Muscle of leg (tissue), 11 donors: Measurements from ENCODE around the gene TBC1D2B. TPM values are rescaled to one million over a fixed set of nuclear protein-coding genes. Genes with fewer than 3 reads are reported as not detected.

ENCODE experiments used
- DNase-seq: peaks from one replicate; pipeline ENCODE4 v3.0.0; 2013
- H3K27ac ChIP-seq: one replicate; pipeline ENCODE4 v1.5.1; 2013; ENCODE audit warnings: mild to moderate bottlenecking, low read length, control low read depth
- H3K27me3 ChIP-seq: one replicate; pipeline ENCODE4 v1.6.1; 2013; ENCODE audit warnings: low read length; ENCODE audit not compliant: control insufficient read depth, insufficient read depth
- H3K36me3 ChIP-seq: one replicate; pipeline ENCODE4 v1.6.1; 2013; ENCODE audit warnings: low read length; ENCODE audit not compliant: control insufficient read depth, insufficient read depth
- H3K4me1 ChIP-seq: one replicate; pipeline ENCODE4 v1.6.1; 2013; ENCODE audit warnings: low read length; ENCODE audit not compliant: control insufficient read depth, insufficient read depth
- H3K4me3 ChIP-seq: one replicate; pipeline ENCODE4 v1.5.1; 2013; ENCODE audit warnings: low read length, control low read depth
- H3K9me3 ChIP-seq: replicated peaks from 2 replicates; pipeline ENCODE4 v1.6.1; 2013; ENCODE audit warnings: low read depth, low read length; ENCODE audit not compliant: control insufficient read depth
- WGBS: methylation state at CpG from one replicate; pipeline ENCODE4 v1.1.5; 2013; ENCODE audit warnings: missing lambda C conversion rate; ENCODE audit not compliant: insufficient coverage; 5-methylcytosine and 5-hydroxymethylcytosine counted together
- polyA plus RNA-seq, 8 donors: library from polyadenylated mRNA; unstranded; fragments of 120-200 nt; gene quantifications; one replicate each; pipeline versions ENCODE4 v1.2.1 to v1.2.3, GENCODE V29; 2013; ENCODE audit warnings: inconsistent platforms in 1 of 8, low replicate concordance in 1 of 8; ENCODE audit not compliant: insufficient read length in 8 of 8, insufficient read depth in 1 of 8
- total RNA-seq: library from RNA; stranded (reverse); fragments of 120-200 nt; gene quantifications from one replicate; pipeline ENCODE4 v1.2.4, GENCODE V29; 2013

Gene TBC1D2B
- total and polyA plus RNA-seq, 9 donors: 21.5 to 38.4 (median 29.8) TPM

GRCh38 chr15:78056714-78057269 is 20.7 kb downstream of the TBC1D2B start:
- H3K27me3 ChIP-seq: no peaks in the 10 kb centered on the region
- H3K9me3 ChIP-seq: no peaks in the 10 kb centered on the region
- DNase-seq: peak; percentile 82
- peaks cover 57% of the 10 kb centered on the region for H3K4me1 ChIP-seq
- peak overlapping the region; percentile 78 for H3K27ac ChIP-seq
- 33% methylated on average over 1 of the region's 2 CpGs for WGBS
- no peak overlapping the region for H3K4me3 ChIP-seq
- peaks cover 15% of the 10 kb centered on the region for H3K36me3 ChIP-seq

GRCh38 chr15:78055919-78056713 is 21.4 kb downstream of the TBC1D2B start:
- DNase-seq: peak; percentile 53
- H3K4me1 ChIP-seq: peaks cover 56% of the 10 kb centered on the region

DNA sequence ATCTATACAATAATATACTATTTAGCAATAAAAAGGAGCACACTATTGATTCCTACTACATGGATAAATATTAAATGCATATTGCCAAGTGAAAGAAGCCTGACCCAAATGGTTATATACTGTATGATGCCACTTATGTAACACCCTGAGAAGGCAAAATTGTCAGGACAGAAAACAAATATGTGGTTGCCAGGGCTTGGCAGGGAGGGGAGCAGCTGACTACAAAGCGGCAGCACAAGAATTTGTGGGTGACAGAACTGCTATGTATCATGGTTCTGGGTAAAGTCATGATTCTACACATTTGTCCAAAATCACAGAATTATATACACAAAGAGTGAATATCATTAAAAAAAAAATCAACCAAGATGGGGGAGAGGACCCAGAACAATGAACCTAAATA is 22.5 kb downstream of the TBC1D2B start:
- Histone ChIP-seq H3K27me3 (no peaks in the 10 kb centered on the region), H3K9me3 (no peaks in the 10 kb centered on the region), H3K27ac (no peak overlapping the region), H3K4me1 (peaks cover 60% of the 10 kb centered on the region), H3K36me3 (peaks cover 17% of the 10 kb centered on the region), H3K4me3 (no peak overlapping the region)
- WGBS: no CpG with 5 or more reads among the region's 1 CpG
- no peak for DNase-seq

More at GRCh38 chr15:78055919-78056713, 21.4 kb downstream of the TBC1D2B start:
- no peak overlapping the region for H3K4me3 ChIP-seq
- 9% methylated on average over 1 of the region's 2 CpGs for WGBS
- H3K9me3 ChIP-seq: no peaks in the 10 kb centered on the region
- H3K27ac ChIP-seq: peak overlapping the region; percentile 78
- H3K27me3 ChIP-seq: no peaks in the 10 kb centered on the region
- peaks cover 15% of the 10 kb centered on the region for H3K36me3 ChIP-seq

GRCh38 chr15:78054518-78054917 is 23.0 kb downstream of the TBC1D2B start:
- no peaks in the 10 kb centered on the region for H3K9me3 ChIP-seq
- H3K27ac ChIP-seq: no peak overlapping the region
- peaks cover 62% of the 10 kb centered on the region for H3K4me1 ChIP-seq
- H3K4me3 ChIP-seq: no peak overlapping the region
- no CpG with 5 or more reads among the region's 2 CpGs for WGBS
- no peak for DNase-seq
- peaks cover 17% of the 10 kb centered on the region for H3K36me3 ChIP-seq
- no peaks in the 10 kb centered on the region for H3K27me3 ChIP-seq

GRCh38 chr15:78052545-78052944 is 25.0 kb downstream of the TBC1D2B start:
- Histone ChIP-seq H3K4me1 (peaks cover 59% of the 10 kb centered on the region), H3K4me3 (no peak overlapping the region), H3K27ac (no peak overlapping the region), H3K27me3 (no peaks in the 10 kb centered on the region), H3K9me3 (no peaks in the 10 kb centered on the region), H3K36me3 (peaks cover 17% of the 10 kb centered on the region)
- WGBS: 73% methylated on average over 1 of the region's 5 CpGs
- DNase-seq: no peak

DNA sequence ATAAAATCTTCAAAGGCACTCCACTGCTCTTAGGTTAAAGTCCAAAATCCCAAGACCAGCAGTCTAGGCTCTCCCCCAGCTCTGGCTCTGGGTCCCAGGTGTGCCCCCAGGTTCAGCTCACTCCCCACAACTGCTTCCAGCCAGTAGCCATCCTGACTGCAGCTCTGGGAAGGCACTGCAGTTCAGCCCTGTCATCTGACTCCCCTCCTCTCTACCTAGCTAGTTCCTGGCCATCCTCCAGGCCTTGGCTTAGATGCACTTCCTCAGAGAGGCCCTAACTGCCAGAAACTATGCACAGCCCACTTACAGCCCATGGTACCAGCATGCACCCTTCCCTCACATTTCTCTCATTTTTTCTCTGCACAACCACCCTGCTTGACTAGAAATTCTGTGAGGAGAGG is 25.5 kb downstream of the TBC1D2B start:
- H3K4me3 ChIP-seq: no peak overlapping the region
- H3K27ac ChIP-seq: peak overlapping the region; percentile 47
- DNase-seq: peak; percentile 78

DNA sequence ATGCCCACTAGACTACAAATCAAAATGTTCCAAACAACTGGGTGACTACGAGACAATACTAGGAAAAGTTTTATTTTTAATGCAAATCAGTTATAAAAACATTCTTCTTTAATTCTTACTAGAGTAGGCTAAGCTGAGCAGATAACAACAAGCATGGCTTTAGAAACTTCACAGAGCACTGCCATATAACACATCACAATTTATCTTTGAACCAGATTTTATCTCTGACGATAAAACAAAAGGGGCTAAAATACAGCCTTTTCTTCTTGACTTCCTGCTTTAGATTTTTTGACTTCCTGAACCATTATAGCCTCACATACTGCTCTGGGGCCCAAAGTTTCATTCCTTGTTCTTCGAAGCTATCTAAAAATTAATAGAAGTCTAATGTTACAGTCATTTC is 25.9 kb downstream of the TBC1D2B start:
- H3K27me3 ChIP-seq: no peaks in the 10 kb centered on the region
- DNase-seq: no peak
- peak overlapping the region; percentile 47 for H3K27ac ChIP-seq
- peaks cover 62% of the 10 kb centered on the region for H3K4me1 ChIP-seq
- H3K4me3 ChIP-seq: no peak overlapping the region
- H3K9me3 ChIP-seq: no peaks in the 10 kb centered on the region
- H3K36me3 ChIP-seq: peaks cover 17% of the 10 kb centered on the region
- WGBS: no CpG with 5 or more reads among the region's 3 CpGs

More for the DNA sequence above, 25.5 kb downstream of the TBC1D2B start:
- peaks cover 17% of the 10 kb centered on the region for H3K36me3 ChIP-seq
- H3K27me3 ChIP-seq: no peaks in the 10 kb centered on the region
- no peaks in the 10 kb centered on the region for H3K9me3 ChIP-seq
- peaks cover 63% of the 10 kb centered on the region for H3K4me1 ChIP-seq

DNA sequence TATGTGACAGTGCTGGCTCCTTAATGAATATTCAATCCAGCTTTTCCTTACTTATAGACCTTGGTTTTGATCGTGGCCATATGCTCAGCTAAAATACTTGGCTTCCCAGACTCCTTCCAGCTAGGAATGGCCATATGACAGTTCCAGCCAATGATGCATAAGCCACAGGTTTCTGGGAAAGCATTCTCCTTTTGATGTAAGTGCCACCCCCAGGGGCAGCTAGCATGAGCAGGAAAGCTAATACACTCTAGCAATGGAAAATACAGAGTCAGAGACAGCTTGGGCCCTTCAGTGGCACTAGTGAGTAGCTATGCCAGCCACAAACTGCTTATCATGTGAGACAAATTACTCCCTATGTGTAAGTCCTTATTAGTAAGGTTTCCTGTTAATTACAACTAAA is 26.7 kb downstream of the TBC1D2B start:
- H3K4me1 ChIP-seq: peaks cover 57% of the 10 kb centered on the region
- no peak overlapping the region for H3K4me3 ChIP-seq
- H3K27ac ChIP-seq: peak overlapping the region; percentile 85
- H3K36me3 ChIP-seq: peaks cover 17% of the 10 kb centered on the region
- 50% methylated on average over 1 of the region's 1 CpG for WGBS
- peak; percentile 85 for DNase-seq
- H3K9me3 ChIP-seq: no peaks in the 10 kb centered on the region
- H3K27me3 ChIP-seq: no peaks in the 10 kb centered on the region

DNA sequence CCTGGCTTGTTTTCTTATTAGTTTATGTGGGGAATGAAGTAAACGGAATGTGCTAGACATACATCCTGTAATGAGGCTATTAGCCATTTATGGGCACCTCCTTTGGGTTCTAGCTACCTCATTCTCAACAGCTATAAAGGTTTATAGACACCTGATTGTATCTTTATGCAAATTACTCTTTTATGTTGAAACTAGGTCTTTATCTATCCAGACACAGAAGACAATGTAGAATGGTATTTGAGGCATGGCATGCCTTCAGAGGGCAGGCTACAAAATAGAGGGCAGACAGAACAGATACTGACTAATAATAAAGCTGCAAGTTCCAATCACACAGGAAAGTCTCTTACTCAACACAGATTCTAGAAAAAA is 27.1 kb downstream of the TBC1D2B start:
- Histone ChIP-seq H3K4me3 (no peak overlapping the region), H3K9me3 (no peaks in the 10 kb centered on the region), H3K27ac (peak overlapping the region; percentile 85), H3K27me3 (no peaks in the 10 kb centered on the region), H3K36me3 (peaks cover 17% of the 10 kb centered on the region), H3K4me1 (peaks cover 52% of the 10 kb centered on the region)
- no CpG with 5 or more reads among the region's 1 CpG for WGBS
- no peak for DNase-seq

- Histone ChIP-seq H3K4me3 (no peak overlapping the region), H3K4me1 (peaks cover 47% of the 10 kb centered on the region), H3K27me3 (no peaks in the 10 kb centered on the region), H3K9me3 (no peaks in the 10 kb centered on the region), H3K27ac (peak overlapping the region; percentile 85), H3K36me3 (peaks cover 17% of the 10 kb centered on the region)
- peak; percentile 62 for DNase-seq
- 10% methylated on average over 3 of the region's 7 CpGs for WGBS
These were observed 27.6 kb downstream of the TBC1D2B start for GRCh38 chr15:78049691-78050440.
